ENCODE results near the gene MLPH.

MLPH gene

GRCh38 chr2:237449193-237449881 is 37.7 kb upstream of the MLPH start:
- H2BK12ac ChIP-seq (ENCODE audit: low read length): no peak overlapping the region
- H3K9ac ChIP-seq (ENCODE audit: low read depth, low read length, poor library complexity): no peak overlapping the region
- H2BK120ac ChIP-seq (ENCODE audit: low read depth, low read length): no peak overlapping the region
- H3K79me1 ChIP-seq (ENCODE audit: low read depth, low read length): no peaks in the 10 kb centered on the region
- no peak overlapping the region for H3K4me2 ChIP-seq (ENCODE audit: insufficient read depth, low read length, poor library complexity, severe bottlenecking)
- no peaks in the 10 kb centered on the region for H3K36me3 ChIP-seq (replicated peaks in 1 of 2; ENCODE audit: control insufficient read depth in 2 of 2, insufficient read depth in 2 of 2, low read length in 2 of 2)
- H4K8ac ChIP-seq (ENCODE audit: low read depth, low read length): no peak overlapping the region
- no CpG with 5 or more reads among the region's 13 CpGs for WGBS, 2 donors (ENCODE audit: extremely low coverage in 2 of 2, insufficient read length in 2 of 2, insufficient replicate concordance in 1 of 2)
- no peak overlapping the region for H3K14ac ChIP-seq (ENCODE audit: low read length)
- H3K4ac ChIP-seq (ENCODE audit: low read length): no peak overlapping the region
- no peak overlapping the region for H2BK5ac ChIP-seq (ENCODE audit: low read length)
- no peak overlapping the region for H2AFZ ChIP-seq (ENCODE audit: low read length)
- H3K4me3 ChIP-seq (ENCODE audit: low read length in 2 of 2): no peak overlapping the region
- H4K91ac ChIP-seq (ENCODE audit: low read depth, low read length, poor library complexity): no peak overlapping the region
- no peak overlapping the region for H3K18ac ChIP-seq (ENCODE audit: low read length)
- H3K9me3 ChIP-seq (replicated peaks in 1 of 2; ENCODE audit: control insufficient read depth in 2 of 2, insufficient read depth in 1 of 2, low read depth in 1 of 2, low read length in 2 of 2): no peaks in the 10 kb centered on the region
- H2AK5ac ChIP-seq (ENCODE audit: low read depth, low read length): no peak overlapping the region
- no peak overlapping the region for H3K27ac ChIP-seq (replicated peaks; ENCODE audit: low read length)
- H3K23ac ChIP-seq (ENCODE audit: low read depth, low read length, poor library complexity): no peak overlapping the region
- no peaks in the 10 kb centered on the region for H3K4me1 ChIP-seq (ENCODE audit: control insufficient read depth in 2 of 2, insufficient read depth in 1 of 2, low read depth in 1 of 2, low read length in 2 of 2)
- no peak overlapping the region for H2BK15ac ChIP-seq (ENCODE audit: low read length)
- DNase-seq (ENCODE audit: low spot score): no peak
- peaks cover 0 to 3% (median 0%) of the 10 kb centered on the region in 3 experiments for H3K27me3 ChIP-seq (ENCODE audit: control insufficient read depth in 3 of 3, insufficient read depth in 3 of 3, low read depth in 1 of 3, low read length in 3 of 3)

GRCh38 chr2:237450108-237450507 is 36.9 kb upstream of the MLPH start:
- H3K4me1 ChIP-seq (ENCODE audit: control insufficient read depth in 2 of 2, insufficient read depth in 1 of 2, low read depth in 1 of 2, low read length in 2 of 2): no peaks in the 10 kb centered on the region
- no peak overlapping the region for H2AK5ac ChIP-seq (ENCODE audit: low read depth, low read length)
- no peaks in the 10 kb centered on the region for H3K9me3 ChIP-seq (replicated peaks in 1 of 2; ENCODE audit: control insufficient read depth in 2 of 2, insufficient read depth in 1 of 2, low read depth in 1 of 2, low read length in 2 of 2)
- no peaks in the 10 kb centered on the region for H3K79me1 ChIP-seq (ENCODE audit: low read depth, low read length)
- no peak overlapping the region for H3K27ac ChIP-seq (replicated peaks; ENCODE audit: low read length)
- no peak overlapping the region for H2BK15ac ChIP-seq (ENCODE audit: low read length)
- H3K14ac ChIP-seq (ENCODE audit: low read length): no peak overlapping the region
- H3K18ac ChIP-seq (ENCODE audit: low read length): no peak overlapping the region
- H3K4me3 ChIP-seq (ENCODE audit: low read length in 2 of 2): no peak overlapping the region
- H3K4me2 ChIP-seq (ENCODE audit: insufficient read depth, low read length, poor library complexity, severe bottlenecking): no peak overlapping the region
- no peak overlapping the region for H3K9ac ChIP-seq (ENCODE audit: low read depth, low read length, poor library complexity)
- H3K27me3 ChIP-seq (ENCODE audit: control insufficient read depth in 3 of 3, insufficient read depth in 3 of 3, low read depth in 1 of 3, low read length in 3 of 3): peaks cover 0 to 3% (median 0%) of the 10 kb centered on the region in 3 experiments
- no peak overlapping the region for H2BK5ac ChIP-seq (ENCODE audit: low read length)
- no peak overlapping the region for H4K8ac ChIP-seq (ENCODE audit: low read depth, low read length)
- H4K91ac ChIP-seq (ENCODE audit: low read depth, low read length, poor library complexity): no peak overlapping the region
- H2BK120ac ChIP-seq (ENCODE audit: low read depth, low read length): no peak overlapping the region
- no peak for DNase-seq (ENCODE audit: low spot score)
- H3K36me3 ChIP-seq (replicated peaks in 1 of 2; ENCODE audit: control insufficient read depth in 2 of 2, insufficient read depth in 2 of 2, low read length in 2 of 2): no peaks in the 10 kb centered on the region
- no peak overlapping the region for H3K23ac ChIP-seq (ENCODE audit: low read depth, low read length, poor library complexity)
- no peak overlapping the region for H2AFZ ChIP-seq (ENCODE audit: low read length)
- no peak overlapping the region for H2BK12ac ChIP-seq (ENCODE audit: low read length)
- WGBS, 2 donors (ENCODE audit: extremely low coverage in 2 of 2, insufficient read length in 2 of 2, insufficient replicate concordance in 1 of 2): no CpG with 5 or more reads among the region's 6 CpGs
- H3K4ac ChIP-seq (ENCODE audit: low read length): no peak overlapping the region

GRCh38 chr2:237450583-237450982 is 36.5 kb upstream of the MLPH start:
- no peaks in the 10 kb centered on the region for H3K9me3 ChIP-seq (replicated peaks in 1 of 2; ENCODE audit: control insufficient read depth in 2 of 2, insufficient read depth in 1 of 2, low read depth in 1 of 2, low read length in 2 of 2)
- no peak for DNase-seq (ENCODE audit: low spot score)
- no peak overlapping the region for H4K8ac ChIP-seq (ENCODE audit: low read depth, low read length)
- H3K4me3 ChIP-seq (ENCODE audit: low read length in 2 of 2): no peak overlapping the region
- H2BK5ac ChIP-seq (ENCODE audit: low read length): no peak overlapping the region
- H2BK120ac ChIP-seq (ENCODE audit: low read depth, low read length): no peak overlapping the region
- H2BK12ac ChIP-seq (ENCODE audit: low read length): peak overlapping the region; percentile 82
- H2BK15ac ChIP-seq (ENCODE audit: low read length): no peak overlapping the region
- H3K14ac ChIP-seq (ENCODE audit: low read length): peak overlapping the region; percentile 97
- peaks cover 0 to 3% (median 0%) of the 10 kb centered on the region in 3 experiments for H3K27me3 ChIP-seq (ENCODE audit: control insufficient read depth in 3 of 3, insufficient read depth in 3 of 3, low read depth in 1 of 3, low read length in 3 of 3)
- H3K27ac ChIP-seq (replicated peaks; ENCODE audit: low read length): no peak overlapping the region
- no peaks in the 10 kb centered on the region for H3K36me3 ChIP-seq (replicated peaks in 1 of 2; ENCODE audit: control insufficient read depth in 2 of 2, insufficient read depth in 2 of 2, low read length in 2 of 2)
- H4K91ac ChIP-seq (ENCODE audit: low read depth, low read length, poor library complexity): no peak overlapping the region
- H2AK5ac ChIP-seq (ENCODE audit: low read depth, low read length): peak overlapping the region; percentile 64
- no CpG with 5 or more reads among the region's 13 CpGs for WGBS, 2 donors (ENCODE audit: extremely low coverage in 2 of 2, insufficient read length in 2 of 2, insufficient replicate concordance in 1 of 2)
- no peak overlapping the region for H3K23ac ChIP-seq (ENCODE audit: low read depth, low read length, poor library complexity)
- H3K79me1 ChIP-seq (ENCODE audit: low read depth, low read length): no peaks in the 10 kb centered on the region
- no peak overlapping the region for H2AFZ ChIP-seq (ENCODE audit: low read length)
- no peaks in the 10 kb centered on the region for H3K4me1 ChIP-seq (ENCODE audit: control insufficient read depth in 2 of 2, insufficient read depth in 1 of 2, low read depth in 1 of 2, low read length in 2 of 2)
- peak overlapping the region; percentile 63 for H3K9ac ChIP-seq (ENCODE audit: low read depth, low read length, poor library complexity)
- no peak overlapping the region for H3K4me2 ChIP-seq (ENCODE audit: insufficient read depth, low read length, poor library complexity, severe bottlenecking)
- H3K4ac ChIP-seq (ENCODE audit: low read length): no peak overlapping the region
- peak overlapping the region; percentile 69 for H3K18ac ChIP-seq (ENCODE audit: low read length)

GRCh38 chr2:237451643-237452469 is 35.2 kb upstream of the MLPH start:
- H3K79me1 ChIP-seq (ENCODE audit: low read depth, low read length): no peaks in the 10 kb centered on the region
- H3K23ac ChIP-seq (ENCODE audit: low read depth, low read length, poor library complexity): no peak overlapping the region
- H3K9me3 ChIP-seq (replicated peaks in 1 of 2; ENCODE audit: control insufficient read depth in 2 of 2, insufficient read depth in 1 of 2, low read depth in 1 of 2, low read length in 2 of 2): no peaks in the 10 kb centered on the region
- peak overlapping the region in 1 of 2 donors; percentile 59 for H3K4me3 ChIP-seq (ENCODE audit: low read length in 2 of 2)
- H4K91ac ChIP-seq (ENCODE audit: low read depth, low read length, poor library complexity): no peak overlapping the region
- H3K36me3 ChIP-seq (replicated peaks in 1 of 2; ENCODE audit: control insufficient read depth in 2 of 2, insufficient read depth in 2 of 2, low read length in 2 of 2): no peaks in the 10 kb centered on the region
- H3K14ac ChIP-seq (ENCODE audit: low read length): no peak overlapping the region
- H3K4ac ChIP-seq (ENCODE audit: low read length): no peak overlapping the region
- no peak overlapping the region for H2AFZ ChIP-seq (ENCODE audit: low read length)
- H3K9ac ChIP-seq (ENCODE audit: low read depth, low read length, poor library complexity): no peak overlapping the region
- no peak overlapping the region for H2BK120ac ChIP-seq (ENCODE audit: low read depth, low read length)
- WGBS, 2 donors (ENCODE audit: extremely low coverage in 2 of 2, insufficient read length in 2 of 2, insufficient replicate concordance in 1 of 2): no CpG with 5 or more reads among the region's 20 CpGs
- no peak overlapping the region for H3K27ac ChIP-seq (replicated peaks; ENCODE audit: low read length)
- H3K18ac ChIP-seq (ENCODE audit: low read length): no peak overlapping the region
- no peak overlapping the region for H4K8ac ChIP-seq (ENCODE audit: low read depth, low read length)
- DNase-seq (ENCODE audit: low spot score): no peak
- H2BK15ac ChIP-seq (ENCODE audit: low read length): no peak overlapping the region
- H2AK5ac ChIP-seq (ENCODE audit: low read depth, low read length): no peak overlapping the region
- H3K27me3 ChIP-seq (ENCODE audit: control insufficient read depth in 3 of 3, insufficient read depth in 3 of 3, low read depth in 1 of 3, low read length in 3 of 3): peaks cover 0 to 3% (median 0%) of the 10 kb centered on the region in 3 experiments
- no peak overlapping the region for H3K4me2 ChIP-seq (ENCODE audit: insufficient read depth, low read length, poor library complexity, severe bottlenecking)
- H2BK5ac ChIP-seq (ENCODE audit: low read length): no peak overlapping the region
- no peak overlapping the region for H2BK12ac ChIP-seq (ENCODE audit: low read length)
- H3K4me1 ChIP-seq (ENCODE audit: control insufficient read depth in 2 of 2, insufficient read depth in 1 of 2, low read depth in 1 of 2, low read length in 2 of 2): no peaks in the 10 kb centered on the region
